ENCODE data around the gene CNPY4.

The CNPY4 gene

DNA sequence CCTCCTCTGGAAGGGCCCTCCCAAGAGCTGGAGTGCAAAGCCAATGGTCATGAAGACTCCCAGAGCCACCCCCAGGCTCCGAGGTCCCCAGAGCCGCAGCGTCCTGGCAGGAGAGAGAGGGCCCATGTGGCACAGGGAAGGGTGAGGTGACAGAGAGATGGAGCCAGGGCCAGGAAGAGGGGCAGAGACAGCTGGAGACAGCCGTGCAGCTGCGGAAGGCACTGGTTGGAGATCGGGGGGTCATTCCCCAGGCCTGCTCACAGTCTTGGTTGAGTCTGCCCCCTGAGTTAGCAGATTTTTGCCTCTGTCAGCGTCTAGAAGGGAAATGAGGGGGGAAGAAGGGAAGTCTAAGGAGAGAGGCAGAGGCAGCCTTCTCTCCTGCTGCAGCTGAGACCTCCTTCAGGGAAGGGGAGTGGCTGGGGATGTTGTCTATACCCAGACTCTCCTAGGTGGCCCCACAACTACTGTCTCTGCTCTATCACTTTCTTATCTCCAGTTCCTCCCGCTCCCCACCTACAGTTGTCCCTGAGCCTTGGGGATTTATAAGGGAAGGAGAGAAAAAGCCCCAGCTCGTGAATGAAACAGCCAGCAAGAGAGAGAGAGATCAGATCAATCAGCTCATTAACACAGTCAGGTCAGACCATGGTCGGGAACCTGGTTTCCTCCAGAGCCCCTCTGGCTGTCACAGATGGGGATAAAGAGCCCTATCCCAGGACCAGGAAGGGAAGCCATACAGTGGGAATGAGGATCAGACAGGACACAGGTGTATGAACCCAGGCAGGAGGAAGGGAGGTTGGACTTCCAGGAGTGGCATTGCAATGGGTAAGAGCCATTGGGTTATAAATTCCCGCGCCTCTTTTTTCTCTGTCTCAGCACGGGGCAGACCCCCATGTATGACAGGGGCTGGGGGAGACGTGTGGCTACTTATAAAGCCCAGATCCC, 47.8 kb downstream of the CNPY4 start:
- no peak for DNase-seq (ENCODE audit: low read depth in 2 of 2)

DNA sequence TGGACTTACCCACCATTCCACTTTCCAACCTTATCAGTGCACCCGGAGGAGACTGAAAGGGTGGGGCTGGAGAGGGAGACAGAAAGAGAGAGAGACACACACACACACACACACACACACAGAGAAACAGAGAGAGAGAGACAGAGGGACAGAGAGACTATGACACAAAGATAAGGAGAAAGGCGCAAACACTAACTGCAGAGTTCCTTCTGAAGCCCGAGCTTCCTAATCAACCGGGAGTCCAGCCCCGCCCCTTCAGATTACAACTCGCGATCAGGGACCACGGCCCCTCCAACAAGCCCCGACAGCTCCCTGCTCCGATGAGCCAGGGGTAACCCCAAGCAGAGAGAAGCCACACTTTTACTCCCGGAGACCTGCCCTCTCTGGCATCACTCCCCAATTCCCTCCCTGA, 48.5 kb downstream of the CNPY4 start:
- no peak for DNase-seq (ENCODE audit: low read depth in 2 of 2)

DNA sequence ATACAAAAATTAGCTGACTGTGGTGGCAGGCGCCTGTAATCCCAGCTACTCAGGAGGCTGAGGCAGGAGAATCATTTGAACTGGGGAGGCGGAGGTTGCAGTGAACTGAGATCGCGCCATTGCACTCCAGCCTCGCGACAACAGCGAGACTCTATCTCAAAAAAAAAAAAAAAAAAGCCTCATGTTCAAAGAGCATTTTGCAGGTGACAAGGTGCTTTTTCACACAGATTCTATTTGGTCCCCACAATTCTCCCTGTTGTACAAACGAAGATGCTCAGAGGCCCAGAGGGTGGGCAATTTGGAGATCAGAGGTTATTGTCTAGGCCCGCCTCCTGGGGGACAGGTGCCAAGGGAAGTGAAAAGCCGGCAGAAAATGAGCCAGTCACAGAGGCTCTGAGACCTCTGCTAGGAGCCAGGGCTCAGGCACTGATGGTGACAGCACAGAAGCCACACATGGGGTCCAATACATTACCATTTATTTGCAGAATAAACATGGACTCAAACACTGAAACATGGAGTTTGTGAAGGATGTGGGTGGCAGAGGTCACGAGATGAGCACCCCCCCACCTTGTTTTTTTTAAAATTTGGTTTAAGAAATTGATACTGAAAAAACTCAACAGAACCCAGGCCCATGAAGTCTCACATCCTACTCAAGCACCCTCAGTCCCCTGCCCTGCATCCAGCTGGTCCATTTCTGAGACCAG, 49.9 kb downstream of the CNPY4 start:
- DNase-seq (ENCODE audit: low read depth in 2 of 2): no peak

DNA sequence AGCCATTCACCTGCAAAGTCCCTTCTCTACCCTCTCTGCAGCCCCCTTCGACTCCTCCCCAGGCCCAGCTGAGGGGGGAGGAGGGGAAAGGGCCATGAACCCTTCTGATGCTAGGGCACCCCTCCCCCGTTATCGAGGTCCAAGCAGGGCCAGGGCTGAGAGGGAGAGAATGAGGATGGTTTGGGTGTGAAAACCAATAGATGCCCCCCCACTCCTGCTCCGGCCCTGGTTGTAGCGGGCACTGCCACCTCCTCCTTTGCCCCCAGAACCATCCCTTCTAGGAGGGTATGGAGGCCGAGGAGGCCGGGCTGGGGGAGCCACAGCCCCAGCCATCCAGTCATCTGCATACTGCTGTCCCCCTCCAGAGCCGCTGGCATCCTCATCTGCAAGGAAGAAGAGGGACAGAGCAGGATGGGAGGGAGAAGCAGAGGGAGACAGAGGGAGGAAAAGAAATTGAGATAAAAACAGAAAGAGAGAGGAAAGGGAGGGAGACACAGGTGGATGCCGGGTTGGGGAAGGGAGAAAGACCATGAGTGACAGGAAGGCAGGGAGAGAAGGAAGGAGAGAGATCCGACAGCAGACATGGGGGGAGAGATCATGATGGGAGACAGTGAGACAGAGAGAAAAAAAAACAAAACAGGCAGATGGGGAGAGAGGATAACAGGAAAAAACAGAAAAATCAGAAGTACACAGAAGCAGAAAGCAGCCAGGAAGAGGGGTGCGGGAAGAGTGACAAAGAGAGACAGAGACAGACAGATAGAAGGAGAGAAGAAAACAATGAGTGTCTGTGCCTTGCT, 50.9 kb downstream of the CNPY4 start:
- no peak for DNase-seq (ENCODE audit: low read depth in 2 of 2)

DNA sequence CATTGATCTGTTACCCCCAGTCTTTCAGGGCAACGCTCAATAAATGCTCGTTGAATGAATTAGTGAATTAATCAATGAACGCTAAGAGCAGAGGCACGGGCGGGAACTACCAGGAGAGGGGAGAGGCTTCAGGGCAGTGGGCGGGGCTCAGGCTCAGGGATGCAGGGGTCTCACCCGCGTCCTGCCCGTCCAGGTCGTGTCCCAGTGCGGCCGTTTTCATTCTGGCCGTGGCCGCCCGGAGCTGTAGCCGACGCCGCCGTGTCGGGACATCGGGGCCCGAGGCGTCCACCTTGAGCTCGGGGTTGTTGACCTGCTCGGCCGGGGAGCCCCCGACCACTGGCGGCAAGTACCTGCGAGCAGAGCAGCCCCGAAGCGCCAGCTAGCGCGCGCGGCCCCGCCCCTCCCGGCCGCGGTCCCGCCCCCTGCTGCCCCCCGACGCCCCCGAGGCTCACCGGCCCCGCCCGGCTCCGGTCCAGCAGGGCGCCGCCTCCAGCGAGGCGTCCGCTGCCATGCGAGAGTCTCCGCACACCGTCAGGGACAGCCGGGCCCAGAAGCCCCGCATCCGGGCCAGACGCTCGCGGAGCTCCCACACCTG, 51.8 kb downstream of the CNPY4 start:
- DNase-seq (ENCODE audit: low read depth in 2 of 2): no peak

DNA sequence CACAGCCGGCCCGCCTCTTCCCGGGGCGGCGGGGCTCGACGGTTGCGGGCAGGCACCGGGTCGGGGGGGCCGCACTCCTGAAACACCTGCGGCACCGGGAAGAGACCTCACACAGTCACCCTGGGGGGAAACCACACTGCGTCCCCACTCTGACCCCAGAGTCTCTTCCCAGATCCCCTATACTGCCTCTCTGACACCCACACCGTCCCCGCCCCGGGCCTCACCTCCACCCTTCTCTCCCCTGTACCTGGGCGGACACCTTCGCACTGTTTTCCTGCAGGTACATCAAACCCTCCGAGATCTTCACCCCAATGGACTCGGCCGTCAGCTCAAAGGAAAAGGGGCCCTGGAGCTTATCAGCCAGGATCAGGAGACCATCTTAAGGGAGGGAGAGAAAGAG, 52.4 kb downstream of the CNPY4 start:
- no peak for DNase-seq (ENCODE audit: low read depth in 2 of 2)

DNA sequence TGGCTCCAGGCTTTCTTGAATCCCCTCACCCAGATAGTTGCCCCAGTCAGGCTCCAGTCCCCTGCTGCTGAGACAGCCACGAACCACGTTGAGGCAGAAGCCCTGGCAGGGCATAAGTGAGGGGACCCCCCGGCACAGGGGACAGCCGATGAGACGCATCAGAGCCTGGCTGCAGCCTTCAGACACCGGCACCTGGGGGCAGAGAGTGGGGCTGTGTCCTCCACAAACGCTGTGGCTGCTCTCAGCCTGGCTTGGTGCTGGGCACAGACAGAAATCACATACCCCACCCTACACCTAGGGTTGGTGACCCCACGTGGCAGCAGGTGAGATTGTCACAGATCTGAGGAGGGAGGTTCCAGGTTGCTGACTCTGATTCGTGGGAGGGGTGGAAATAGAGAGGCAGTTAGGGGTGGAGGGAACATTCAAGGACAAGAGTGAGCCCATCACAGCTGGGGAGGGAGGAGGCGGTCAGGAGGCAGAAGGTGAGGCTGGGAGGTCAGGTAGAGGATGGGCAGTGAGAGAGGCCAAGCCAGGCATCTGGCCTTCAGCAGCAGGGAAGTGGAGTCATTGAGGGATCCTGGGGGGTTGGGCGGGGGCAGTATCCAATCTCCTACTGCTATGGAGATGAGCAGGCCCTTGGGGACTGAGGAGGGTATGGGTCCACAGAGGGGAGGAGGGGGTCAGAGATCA, 54.5 kb downstream of the CNPY4 start:
- DNase-seq (ENCODE audit: low read depth in 2 of 2): no peak

DNA sequence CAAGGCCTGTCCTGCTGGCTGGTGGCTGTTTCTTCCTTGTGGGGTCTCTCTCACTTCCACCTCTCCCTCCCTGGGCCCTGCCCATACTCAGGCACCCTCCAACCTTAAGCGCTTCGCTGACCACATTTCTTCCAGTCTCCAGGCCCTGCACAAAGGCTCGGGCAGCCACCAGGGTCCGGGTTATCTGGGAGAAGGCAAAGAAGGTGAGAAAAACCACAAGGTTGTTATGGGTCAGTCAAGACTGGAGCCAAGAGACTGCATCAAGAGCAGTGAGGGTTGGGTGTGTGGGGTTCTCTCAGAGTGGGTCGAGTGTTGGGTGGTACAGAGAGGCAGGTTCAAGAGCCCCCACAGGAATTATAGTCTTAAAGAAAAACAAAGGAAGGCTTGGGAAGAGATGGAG, 55.1 kb downstream of the CNPY4 start:
- no peak for DNase-seq (ENCODE audit: low read depth in 2 of 2)

Data from stimulated activated CD8-positive, alpha-beta memory T cell treated with anti-CD3 and anti-CD28 coated beads, Interleukin-15, amount 100 ng/mL, for 4 hours (primary cell).